ENCODE results near the gene ATM. TPM values are rescaled to one million over a fixed set of nuclear protein-coding genes. Genes with fewer than 3 reads are reported as not detected.
A peak's percentile ranks its signal among the peaks of the same experiment; 100 is the strongest.

The ATM gene
- 43.0 and 47.3 TPM in 2 replicates for total RNA-seq
- polyA plus RNA-seq: 7.5 and 7.6 TPM in 2 replicates

GRCh38 chr11:108222574-108223347, at the start of gene ATM, which contains the start of gene NPAT:
TSS of gene ATM (plus strand) at chr11:108223067. CDS start at chr11:108227625, 4,558 bp downstream.
TSS of gene NPAT (minus strand) at chr11:108222638. CDS start at chr11:108222536, 102 bp downstream.
- no peak for TF ChIP-seq EZH2phosphoT487 (IDR thresholded peaks at IDR 0.05; ENCODE audit: low read depth, severe bottlenecking, unreplicated experiment)
- TF ChIP-seq EZH2 (IDR thresholded peaks at IDR 0.05; ENCODE audit: borderline replicate concordance): no peak
- peak; percentile 92 for TF ChIP-seq CTCF (IDR thresholded peaks at IDR 0.05; ENCODE audit: poor library complexity)
- under 1% methylated on average over 64 of the region's 70 CpGs for WGBS (ENCODE audit: low lambda C conversion rate, missing lambda C conversion rate)
- peaks cover 13% of the 10 kb centered on the region for H3K4me1 ChIP-seq (ENCODE audit: insufficient read depth)
- H3K4me3 ChIP-seq: peak within 1 kb of the TSS; percentile 65
- peak within 1 kb of the TSS; percentile 86 for H3K4me2 ChIP-seq
- H3K9me2 ChIP-seq (replicated peaks; ENCODE audit: insufficient read depth): no peaks in the 10 kb centered on the region
- no peaks in the 10 kb centered on the region for H3K36me3 ChIP-seq (replicated peaks; ENCODE audit: insufficient read depth, low read depth)
- H4K20me1 ChIP-seq (ENCODE audit: insufficient read depth, poor library complexity, severe bottlenecking): no peaks in the 10 kb centered on the region
- peak within 1 kb of the TSS; percentile 90 for H3K27ac ChIP-seq
- H3K27me3 ChIP-seq: no peaks in the 10 kb centered on the region
- peaks cover 81% of the 10 kb centered on the region for H3K79me2 ChIP-seq
- H3K9me3 ChIP-seq (ENCODE audit: low read depth): no peaks in the 10 kb centered on the region
- H2AFZ ChIP-seq: peak within 1 kb of the TSS; percentile 87
- DNase-seq (ENCODE audit: low spot score): peak; percentile 100

GRCh38 chr11:108177570-108177969, 45.3 kb upstream of the ATM start:
- H3K4me1 ChIP-seq (ENCODE audit: insufficient read depth): no peaks in the 10 kb centered on the region
- H2AFZ ChIP-seq: no peak overlapping the region
- 93% methylated on average over 5 of the region's 5 CpGs for WGBS (ENCODE audit: low lambda C conversion rate, missing lambda C conversion rate)
- H3K9me3 ChIP-seq (ENCODE audit: low read depth): no peaks in the 10 kb centered on the region
- H3K27me3 ChIP-seq: no peaks in the 10 kb centered on the region
- no peak overlapping the region for H3K4me2 ChIP-seq
- H3K36me3 ChIP-seq (replicated peaks; ENCODE audit: insufficient read depth, low read depth): peaks cover 6% of the 10 kb centered on the region
- no peaks in the 10 kb centered on the region for H3K9me2 ChIP-seq (replicated peaks; ENCODE audit: insufficient read depth)
- no peak overlapping the region for H3K27ac ChIP-seq
- no peaks in the 10 kb centered on the region for H4K20me1 ChIP-seq (ENCODE audit: insufficient read depth, poor library complexity, severe bottlenecking)
- TF ChIP-seq CTCF (IDR thresholded peaks at IDR 0.05; ENCODE audit: poor library complexity) (no peak), EZH2phosphoT487 (IDR thresholded peaks at IDR 0.05; ENCODE audit: low read depth, severe bottlenecking, unreplicated experiment) (no peak), EZH2 (IDR thresholded peaks at IDR 0.05; ENCODE audit: borderline replicate concordance) (no peak)
- DNase-seq (ENCODE audit: low spot score): no peak
- H3K79me2 ChIP-seq: no peaks in the 10 kb centered on the region
- H3K4me3 ChIP-seq: no peak overlapping the region

- H3K27me3 ChIP-seq: no peaks in the 10 kb centered on the region
- TF ChIP-seq EZH2 (IDR thresholded peaks at IDR 0.05; ENCODE audit: borderline replicate concordance) (no peak), EZH2phosphoT487 (IDR thresholded peaks at IDR 0.05; ENCODE audit: low read depth, severe bottlenecking, unreplicated experiment) (no peak), CTCF (IDR thresholded peaks at IDR 0.05; ENCODE audit: poor library complexity) (no peak)
Observed at GRCh38 chr11:108193725-108194124, 29.1 kb upstream of the ATM start.

More at GRCh38 chr11:108193725-108194124, 29.1 kb upstream of the ATM start:
- no peaks in the 10 kb centered on the region for H3K36me3 ChIP-seq (replicated peaks; ENCODE audit: insufficient read depth, low read depth)
- no peak for DNase-seq (ENCODE audit: low spot score)
- no peaks in the 10 kb centered on the region for H3K9me3 ChIP-seq (ENCODE audit: low read depth)
- H3K4me2 ChIP-seq: no peak overlapping the region
- no peak overlapping the region for H3K4me3 ChIP-seq
- H3K4me1 ChIP-seq (ENCODE audit: insufficient read depth): no peaks in the 10 kb centered on the region
- peaks cover 8% of the 10 kb centered on the region for H3K79me2 ChIP-seq
- H3K27ac ChIP-seq: no peak overlapping the region
- no peak overlapping the region for H2AFZ ChIP-seq
- no peaks in the 10 kb centered on the region for H3K9me2 ChIP-seq (replicated peaks; ENCODE audit: insufficient read depth)
- no peaks in the 10 kb centered on the region for H4K20me1 ChIP-seq (ENCODE audit: insufficient read depth, poor library complexity, severe bottlenecking)

All from hepatocyte (in vitro differentiated cells).